Upper lobe of left lung (tissue), 6 donors: Measurements from ENCODE around the gene CD3D. TPM values are rescaled to one million over a fixed set of nuclear protein-coding genes. Genes with fewer than 3 reads are reported as not detected.

Source experiments
- small RNA-seq, 4 donors: library from RNA; depleted of rRNA; stranded (forward); fragments of <200 nt; gene quantifications; one replicate each; pipeline ENCODE3, GENCODE V24; 2016
- total RNA-seq, 6 donors: library from RNA; depleted of rRNA in 4 of 6; stranded (reverse); fragments of >200 nt in 4 of 6; gene quantifications; one replicate each; pipeline versions ENCODE4 v1.1.0 to v1.2.1, GENCODE V29; 2016 to 2021
- donor health status: DM: no; HTN: no; CAD: no; lungs with moderate emphysema.
- donor health status: DM: no; HTN: yes; CAD: no; lungs with severe emphysema.

The CD3D gene
- total RNA-seq, 6 donors from 2014 or later = 4.1 to 22.3 (median 7.6) TPM

Small RNAs within 50 kb of the gene (small RNA-seq; reads per million reads assigned to genes)
- gene AP001582.1 = 0 reads per million in 4 donors

Other genes with a start within 250 kb of the CD3D start
- 1 to 10 TPM in 5 of 6 donors, under 1 TPM in 1; under 0.01 to 5.5 (median 3.3) TPM for gene SCN4B, start 189.9 kb downstream of the CD3D start, total RNA-seq
- 1 to 10 TPM in 1 of 6 donors, under 1 TPM in 3, not detected in 2; 0.22 to 2.4 (median 0.32) TPM for gene SCN2B, start 166.1 kb downstream of the CD3D start, total RNA-seq
- 100 to 1,000 TPM in 2 of 6 donors, 10 to 100 TPM in 4; 33.0 to 105 (median 49.5) TPM for gene JAML, start 117.7 kb downstream of the CD3D start, total RNA-seq
- gene MPZL3, start 90.3 kb downstream of the CD3D start, total RNA-seq = 10 to 100 TPM in 4 of 6 donors, 1 to 10 TPM in 2; 2.3 to 27.7 (median 10.4) TPM
- gene MPZL2, start 78.4 kb downstream of the CD3D start, total RNA-seq = 100 to 1,000 TPM in 3 of 6 donors, 10 to 100 TPM in 3; 51.6 to 146 (median 110) TPM
- gene CD3E, start 38.0 kb downstream of the CD3D start, total RNA-seq = 10 to 100 TPM in 2 of 6 donors, 1 to 10 TPM in 4; 3.9 to 13.6 (median 9.1) TPM
- 1 to 10 TPM in 4 of 6 donors, under 1 TPM in 1, not detected in 1; 1.00 to 5.5 (median 1.9) TPM for gene CD3G, start 1.6 kb upstream of the CD3D start, total RNA-seq
- 10 to 100 TPM; 22.5 to 49.2 (median 38.2) TPM for gene UBE4A, start 16.9 kb upstream of the CD3D start, total RNA-seq
- gene ATP5MG, start 58.9 kb upstream of the CD3D start, total RNA-seq = 100 to 1,000 TPM in 2 of 6 donors, 10 to 100 TPM in 4; 22.2 to 178 (median 58.0) TPM
- gene KMT2A, start 93.8 kb upstream of the CD3D start, total RNA-seq = 10 to 100 TPM; 42.0 to 97.1 (median 58.4) TPM
- 1 to 10 TPM in 3 of 6 donors, under 1 TPM in 1, not detected in 2; 0.34 to 9.4 (median 1.5) TPM for gene TTC36, start 184.8 kb upstream of the CD3D start, total RNA-seq
- gene TMEM25, start 188.5 kb upstream of the CD3D start, total RNA-seq = 10 to 100 TPM; 20.0 to 58.7 (median 28.0) TPM
- gene IFT46, start 223.2 kb upstream of the CD3D start, total RNA-seq = 10 to 100 TPM in 5 of 6 donors, 1 to 10 TPM in 1; 7.5 to 38.3 (median 21.5) TPM
- gene ARCN1, start 229.7 kb upstream of the CD3D start, total RNA-seq = 100 to 1,000 TPM in 3 of 6 donors, 10 to 100 TPM in 3; 29.3 to 121 (median 94.6) TPM